BLaER1 (cell line): ENCODE measurements around the gene BMP8B.
"Not testable (repeated sequence)": the region's sequence is repeated elsewhere in the genome, so short reads cannot be mapped to it uniquely, and the experiment has no call there.

Source experiments
- H3K27ac ChIP-seq: shearing (Covaris generic); formaldehyde crosslinking; 2 replicates; pipeline ENCODE4 v1.8.1; 2022
- H3K27me3 ChIP-seq: shearing (Covaris generic); formaldehyde crosslinking; 2 replicates; pipeline ENCODE4 v1.8.1; 2022
- H3K36me3 ChIP-seq: shearing (Covaris generic); formaldehyde crosslinking; 2 replicates; pipeline ENCODE4 v1.8.1; 2022
- H3K4me1 ChIP-seq: shearing (Covaris generic); formaldehyde crosslinking; 2 replicates; pipeline ENCODE4 v1.8.1; 2022
- H3K4me2 ChIP-seq: shearing (Covaris generic); formaldehyde crosslinking; 2 replicates; pipeline ENCODE4 v1.8.1; 2022
- H3K4me3 ChIP-seq: shearing (Covaris generic); formaldehyde crosslinking; 2 replicates; pipeline ENCODE4 v1.8.1; 2022
- H3K9ac ChIP-seq: shearing (Covaris generic); formaldehyde crosslinking; 2 replicates; pipeline ENCODE4 v1.8.1; 2022
- H3K9me3 ChIP-seq: shearing (Covaris generic); formaldehyde crosslinking; 2 replicates; pipeline ENCODE4 v1.8.1; 2022
- H4K20me1 ChIP-seq: shearing (Covaris generic); formaldehyde crosslinking; 2 replicates; pipeline ENCODE4 v1.8.1; 2022
- Cebpa-rat ChIP-seq: shearing (Covaris generic); IDR thresholded peaks from 2 replicates; pipeline ENCODE4 v1.8.1; 2022

Gene BMP8B

GRCh38 chr1:39789571-39790110, 976 bp upstream of the BMP8B start:
- no peaks in the 10 kb centered on the region for H3K9me3 ChIP-seq
- H4K20me1 ChIP-seq, result no peaks in the 10 kb centered on the region
- H3K27me3 ChIP-seq, result peaks cover 15% of the 10 kb centered on the region
- peak overlapping the region; percentile 66 for H3K4me2 ChIP-seq
- peak overlapping the region; percentile 62 for H3K27ac ChIP-seq
- peaks cover 56% of the 10 kb centered on the region for H3K4me1 ChIP-seq
- no peak for TF ChIP-seq Cebpa-rat
- peak overlapping the region; percentile 66 for H3K4me3 ChIP-seq
- H3K9ac ChIP-seq, result peak overlapping the region; percentile 76
- no peaks in the 10 kb centered on the region for H3K36me3 ChIP-seq

GRCh38 chr1:39788426-39788757, 273 bp downstream of the BMP8B start:
- Histone ChIP-seq H3K4me3 (peak overlapping the region; percentile 66), H4K20me1 (no peaks in the 10 kb centered on the region), H3K9me3 (no peaks in the 10 kb centered on the region), H3K4me1 (peaks cover 47% of the 10 kb centered on the region), H3K4me2 (peak overlapping the region; percentile 66), H3K27me3 (peaks cover 15% of the 10 kb centered on the region), H3K36me3 (no peaks in the 10 kb centered on the region), H3K27ac (no peak overlapping the region), H3K9ac (no peak overlapping the region)
- no peak for TF ChIP-seq Cebpa-rat

- not testable (repeated sequence) for H3K36me3 ChIP-seq, H3K9me3 ChIP-seq, H4K20me1 ChIP-seq, H3K4me3 ChIP-seq, H3K27ac ChIP-seq, H3K9ac ChIP-seq
- Histone ChIP-seq H3K4me2 (peak overlapping the region; percentile 74; the same call in 1 of the 2 replicates), H3K27me3 (peaks cover 15% of the 10 kb centered on the region), H3K4me1 (peaks cover 43% of the 10 kb centered on the region)
These were observed 701 bp downstream of the BMP8B start for GRCh38 chr1:39787964-39788363.

GRCh38 chr1:39787468-39787867, 1.2 kb downstream of the BMP8B start:
- no peaks in the 10 kb centered on the region for H4K20me1 ChIP-seq
- H3K9me3 ChIP-seq, result no peaks in the 10 kb centered on the region
- H3K4me3 ChIP-seq, result no peak overlapping the region
- H3K36me3 ChIP-seq, result no peaks in the 10 kb centered on the region
- no peak overlapping the region for H3K9ac ChIP-seq
- TF ChIP-seq Cebpa-rat, result no peak
- peak overlapping the region; percentile 74 for H3K4me2 ChIP-seq
- peaks cover 15% of the 10 kb centered on the region for H3K27me3 ChIP-seq
- peaks cover 42% of the 10 kb centered on the region for H3K4me1 ChIP-seq
- H3K27ac ChIP-seq, result no peak overlapping the region

GRCh38 chr1:39787108-39787375, 1.6 kb downstream of the BMP8B start:
- H4K20me1 ChIP-seq, H3K27ac ChIP-seq, H3K36me3 ChIP-seq, H3K9me3 ChIP-seq, H3K4me3 ChIP-seq, H3K9ac ChIP-seq: not testable (repeated sequence)
- H3K4me2 ChIP-seq, result peak overlapping the region; percentile 74
- H3K27me3 ChIP-seq, result peaks cover 15% of the 10 kb centered on the region
- peaks cover 43% of the 10 kb centered on the region for H3K4me1 ChIP-seq

- peak overlapping the region; percentile 74 for H3K4me2 ChIP-seq
- H4K20me1 ChIP-seq, H3K36me3 ChIP-seq, H3K9me3 ChIP-seq, H3K4me3 ChIP-seq: not testable (repeated sequence)
- H3K9ac ChIP-seq, result 0 out of 2 replicates have a peak overlapping the region, but pooled peaks have one; percentile 31
- peaks cover 48% of the 10 kb centered on the region for H3K4me1 ChIP-seq
- peak overlapping the region; percentile 51 for H3K27ac ChIP-seq
- H3K27me3 ChIP-seq, result peaks cover 15% of the 10 kb centered on the region
These were observed 2.2 kb downstream of the BMP8B start for GRCh38 chr1:39786303-39787107.

GRCh38 chr1:39782685-39783084, 6.0 kb downstream of the BMP8B start:
- not testable (repeated sequence) for H3K36me3 ChIP-seq, H4K20me1 ChIP-seq, H3K27me3 ChIP-seq, H3K4me3 ChIP-seq, H3K9ac ChIP-seq, H3K4me2 ChIP-seq, H3K27ac ChIP-seq, H3K9me3 ChIP-seq
- H3K4me1 ChIP-seq, result peaks cover 54% of the 10 kb centered on the region

- H3K9me3 ChIP-seq, result no peaks in the 10 kb centered on the region
- no peaks in the 10 kb centered on the region for H4K20me1 ChIP-seq
- no peak overlapping the region for H3K4me3 ChIP-seq
- H3K9ac ChIP-seq, result no peak overlapping the region
- H3K36me3 ChIP-seq, result no peaks in the 10 kb centered on the region
- peaks cover 54% of the 10 kb centered on the region for H3K4me1 ChIP-seq
- H3K27me3 ChIP-seq, result no peaks in the 10 kb centered on the region
- TF ChIP-seq Cebpa-rat, result no peak
- H3K4me2 ChIP-seq, result no peak overlapping the region
- H3K27ac ChIP-seq, result no peak overlapping the region
These were observed 6.6 kb downstream of the BMP8B start for GRCh38 chr1:39782103-39782502.

GRCh38 chr1:39781349-39781715, 7.3 kb downstream of the BMP8B start:
- Histone ChIP-seq H3K36me3 (no peaks in the 10 kb centered on the region), H3K27ac (no peak overlapping the region), H3K9me3 (no peaks in the 10 kb centered on the region), H3K9ac (no peak overlapping the region), H4K20me1 (no peaks in the 10 kb centered on the region), H3K4me2 (0 out of 2 replicates have a peak overlapping the region, but pooled peaks have one; percentile 14), H3K4me1 (peaks cover 54% of the 10 kb centered on the region), H3K27me3 (no peaks in the 10 kb centered on the region), H3K4me3 (no peak overlapping the region)
- TF ChIP-seq Cebpa-rat, result no peak

GRCh38 chr1:39779821-39780220, 8.8 kb downstream of the BMP8B start:
- H3K9me3 ChIP-seq, result no peaks in the 10 kb centered on the region
- TF ChIP-seq Cebpa-rat, result no peak
- H3K27me3 ChIP-seq, result no peaks in the 10 kb centered on the region
- no peaks in the 10 kb centered on the region for H4K20me1 ChIP-seq
- H3K4me2 ChIP-seq, result no peak overlapping the region
- no peaks in the 10 kb centered on the region for H3K36me3 ChIP-seq
- H3K27ac ChIP-seq, result no peak overlapping the region
- no peak overlapping the region for H3K9ac ChIP-seq
- no peak overlapping the region for H3K4me3 ChIP-seq
- peaks cover 58% of the 10 kb centered on the region for H3K4me1 ChIP-seq

- Histone ChIP-seq H3K9me3 (no peaks in the 10 kb centered on the region), H3K27me3 (no peaks in the 10 kb centered on the region), H3K4me1 (peaks cover 59% of the 10 kb centered on the region), H3K9ac (no peak overlapping the region), H3K4me3 (no peak overlapping the region), H3K4me2 (peak overlapping the region; percentile 26; the same call in 1 of the 2 replicates), H3K27ac (no peak overlapping the region), H3K36me3 (no peaks in the 10 kb centered on the region), H4K20me1 (no peaks in the 10 kb centered on the region)
- TF ChIP-seq Cebpa-rat, result no peak
These were observed 9.5 kb downstream of the BMP8B start for GRCh38 chr1:39779137-39779536.

- Histone ChIP-seq H3K4me1 (peaks cover 59% of the 10 kb centered on the region), H3K4me2 (peak overlapping the region; percentile 26)
- H3K4me3 ChIP-seq, H3K9ac ChIP-seq, H3K27me3 ChIP-seq, H3K27ac ChIP-seq, H3K9me3 ChIP-seq, H4K20me1 ChIP-seq, H3K36me3 ChIP-seq: not testable (repeated sequence)
These were observed 10.1 kb downstream of the BMP8B start for GRCh38 chr1:39778463-39779099.

- H3K4me1 ChIP-seq, result peaks cover 59% of the 10 kb centered on the region
- 0 out of 2 replicates have a peak overlapping the region, but pooled peaks have one; percentile 88 for H3K4me2 ChIP-seq
- H3K9me3 ChIP-seq, H3K4me3 ChIP-seq, H4K20me1 ChIP-seq, H3K27me3 ChIP-seq, H3K36me3 ChIP-seq, H3K9ac ChIP-seq: not testable (repeated sequence)
- H3K27ac ChIP-seq, result peak overlapping the region; percentile 77; the same call in 1 of the 2 replicates
These were observed 10.8 kb downstream of the BMP8B start for GRCh38 chr1:39777896-39778295.
